ENCODE data around the gene HOMER2. TPM values are rescaled to one million over a fixed set of nuclear protein-coding genes. Genes with fewer than 3 reads are reported as not detected.
A peak's percentile ranks its signal among the peaks of the same experiment; 100 is the strongest.

The HOMER2 gene
- total and polyA plus RNA-seq, 2 of the 4 experiments (the other 2 are of a cell fraction), result 0.54 to 0.79 TPM

DNA sequence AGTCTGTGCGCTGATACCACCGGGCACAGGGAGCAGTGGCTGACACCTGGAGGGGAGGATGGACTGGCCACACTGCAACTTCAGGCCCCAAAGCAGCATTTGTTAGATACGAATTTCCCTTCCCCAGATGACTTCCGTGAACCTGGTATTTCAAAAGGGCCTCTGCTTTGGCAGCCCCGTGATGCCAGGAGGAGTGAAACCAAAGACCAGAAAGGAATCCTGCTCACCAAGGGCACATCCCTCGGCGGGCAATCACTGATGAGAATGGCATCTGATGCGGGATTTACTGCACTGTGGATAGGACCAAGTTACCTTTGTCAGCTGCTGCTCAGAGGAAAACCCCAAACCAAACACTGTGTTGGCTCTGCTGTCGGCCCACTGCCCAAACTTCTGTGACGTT lies 77.6 kb downstream of the HOMER2 start:
- no peak overlapping the region for H3K14ac ChIP-seq (replicated peaks; ENCODE audit: low read depth, low read length)
- POLR2A ChIA-PET (ENCODE audit: unreplicated experiment), result no interaction called here
- H2BK120ac ChIP-seq (ENCODE audit: low read depth, low read length), result peak overlapping the region; percentile 41; the same call in 1 of the 2 replicates
- dilution Hi-C loops (cut with HindIII; ENCODE audit: low sequenced_read_pairs, unreplicated experiment), result no loop called here
- DNase-seq, result no peak
- H3K4me1 ChIP-seq (ENCODE audit: control insufficient read depth, insufficient read depth, low read length), result 0 out of 2 replicates have a peak, but pooled peaks cover 1% of the 10 kb centered on the region
- no peak overlapping the region for H3K9ac ChIP-seq (ENCODE audit: low read depth, low read length)
- H2BK15ac ChIP-seq (ENCODE audit: low read depth, low read length), result peak overlapping the region; percentile 9; the same call in 1 of the 3 replicates
- no peaks in the 10 kb centered on the region for H3K79me1 ChIP-seq (ENCODE audit: low read depth in 1 of 2, low read length in 2 of 2)
- no peak overlapping the region for H2AK9ac ChIP-seq (replicated peaks; ENCODE audit: low read depth, low read length, poor library complexity)
- ATAC-seq (ENCODE audit: low read depth), result no peak
- in situ Hi-C loops (cut with MboI; ENCODE audit: low sequenced_read_pairs), result no loop called here
- CTCF ChIA-PET, result no interaction called here
- no peak overlapping the region for H3K18ac ChIP-seq (ENCODE audit: low read depth, low read length)
- no peak overlapping the region for H3K23ac ChIP-seq (ENCODE audit: low read depth, low read length)
- H3K36me3 ChIP-seq (ENCODE audit: control insufficient read depth, insufficient read depth, low read length), result no peaks in the 10 kb centered on the region
- H3K9me3 ChIP-seq (ENCODE audit: control insufficient read depth, insufficient read depth, low read length), result no peaks in the 10 kb centered on the region
- no TSS peak for BruUV-seq (replicated peaks)
- no peak for TF ChIP-seq RAD21 (IDR thresholded peaks at IDR 0.05; ENCODE audit: low read length)
- TF ChIP-seq, protein P1, sequence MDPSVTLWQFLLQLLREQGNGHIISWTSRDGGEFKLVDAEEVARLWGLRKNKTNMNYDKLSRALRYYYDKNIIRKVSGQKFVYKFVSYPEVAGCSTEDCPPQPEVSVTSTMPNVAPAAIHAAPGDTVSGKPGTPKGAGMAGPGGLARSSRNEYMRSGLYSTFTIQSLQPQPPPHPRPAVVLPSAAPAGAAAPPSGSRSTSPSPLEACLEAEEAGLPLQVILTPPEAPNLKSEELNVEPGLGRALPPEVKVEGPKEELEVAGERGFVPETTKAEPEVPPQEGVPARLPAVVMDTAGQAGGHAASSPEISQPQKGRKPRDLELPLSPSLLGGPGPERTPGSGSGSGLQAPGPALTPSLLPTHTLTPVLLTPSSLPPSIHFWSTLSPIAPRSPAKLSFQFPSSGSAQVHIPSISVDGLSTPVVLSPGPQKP (IDR thresholded peaks at IDR 0.05; ENCODE audit: borderline replicate concordance, low read depth, low read length), result no peak
- no peak for TF ChIP-seq POLR2A (IDR thresholded peaks at IDR 0.05; ENCODE audit: low read depth, low read length)
- TF ChIP-seq, protein P2, sequence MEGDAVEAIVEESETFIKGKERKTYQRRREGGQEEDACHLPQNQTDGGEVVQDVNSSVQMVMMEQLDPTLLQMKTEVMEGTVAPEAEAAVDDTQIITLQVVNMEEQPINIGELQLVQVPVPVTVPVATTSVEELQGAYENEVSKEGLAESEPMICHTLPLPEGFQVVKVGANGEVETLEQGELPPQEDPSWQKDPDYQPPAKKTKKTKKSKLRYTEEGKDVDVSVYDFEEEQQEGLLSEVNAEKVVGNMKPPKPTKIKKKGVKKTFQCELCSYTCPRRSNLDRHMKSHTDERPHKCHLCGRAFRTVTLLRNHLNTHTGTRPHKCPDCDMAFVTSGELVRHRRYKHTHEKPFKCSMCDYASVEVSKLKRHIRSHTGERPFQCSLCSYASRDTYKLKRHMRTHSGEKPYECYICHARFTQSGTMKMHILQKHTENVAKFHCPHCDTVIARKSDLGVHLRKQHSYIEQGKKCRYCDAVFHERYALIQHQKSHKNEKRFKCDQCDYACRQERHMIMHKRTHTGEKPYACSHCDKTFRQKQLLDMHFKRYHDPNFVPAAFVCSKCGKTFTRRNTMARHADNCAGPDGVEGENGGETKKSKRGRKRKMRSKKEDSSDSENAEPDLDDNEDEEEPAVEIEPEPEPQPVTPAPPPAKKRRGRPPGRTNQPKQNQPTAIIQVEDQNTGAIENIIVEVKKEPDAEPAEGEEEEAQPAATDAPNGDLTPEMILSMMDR (conservative IDR thresholded peaks at IDR 0.05; ENCODE audit: low read depth, low read length), result no peak
- no peak for TF ChIP-seq MAFK (IDR thresholded peaks at IDR 0.05; ENCODE audit: low read depth, low read length)
- TF ChIP-seq BHLHE40 (IDR thresholded peaks at IDR 0.05; ENCODE audit: low read depth, low read length), result no peak
- no peak for TF ChIP-seq MAZ (IDR thresholded peaks at IDR 0.05; ENCODE audit: borderline replicate concordance, low read depth, low read length)
- no peak for TF ChIP-seq NFE2L2 (IDR thresholded peaks at IDR 0.05; ENCODE audit: low read depth, low read length)
- TF ChIP-seq MXI1 (IDR thresholded peaks at IDR 0.05; ENCODE audit: borderline replicate concordance, low read depth, low read length), result no peak
- no peak for TF ChIP-seq CEBPB (IDR thresholded peaks at IDR 0.05; ENCODE audit: low read depth, low read length)
- TF ChIP-seq RCOR1 (IDR thresholded peaks at IDR 0.05; ENCODE audit: insufficient replicate concordance, low read length), result no peak
- TF ChIP-seq RFX5 (IDR thresholded peaks at IDR 0.05; ENCODE audit: low read depth, low read length), result no peak
- TF ChIP-seq CHD1 (IDR thresholded peaks at IDR 0.05; ENCODE audit: low read depth, low read length), result no peak
- no peak for TF ChIP-seq SMC3 (IDR thresholded peaks at IDR 0.05; ENCODE audit: low read depth, low read length)
- TF ChIP-seq, protein P3, sequence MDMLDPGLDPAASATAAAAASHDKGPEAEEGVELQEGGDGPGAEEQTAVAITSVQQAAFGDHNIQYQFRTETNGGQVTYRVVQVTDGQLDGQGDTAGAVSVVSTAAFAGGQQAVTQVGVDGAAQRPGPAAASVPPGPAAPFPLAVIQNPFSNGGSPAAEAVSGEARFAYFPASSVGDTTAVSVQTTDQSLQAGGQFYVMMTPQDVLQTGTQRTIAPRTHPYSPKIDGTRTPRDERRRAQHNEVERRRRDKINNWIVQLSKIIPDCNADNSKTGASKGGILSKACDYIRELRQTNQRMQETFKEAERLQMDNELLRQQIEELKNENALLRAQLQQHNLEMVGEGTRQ (IDR thresholded peaks at IDR 0.05; ENCODE audit: low read depth, low read length), result no peak
- H2AFZ ChIP-seq (replicated peaks; ENCODE audit: low read length, poor library complexity), result peak overlapping the region; percentile 35
- peak overlapping the region; percentile 61; the same call in 1 of the 2 replicates for H2BK20ac ChIP-seq (ENCODE audit: low read depth, low read length)
- H3K4me3 ChIP-seq (ENCODE audit: insufficient read depth, low read depth, low read length), result no peak overlapping the region
- H3K4ac ChIP-seq (ENCODE audit: low read depth, low read length), result peak overlapping the region; percentile 24; the same call in 1 of the 2 replicates
- peaks cover 4% of the 10 kb centered on the region; the same call in 1 of the 2 replicates for H3K9me1 ChIP-seq (ENCODE audit: insufficient read depth, low read length)
- H3K27ac ChIP-seq (ENCODE audit: insufficient read depth, low read length), result no peak overlapping the region
- no peak overlapping the region for H3K56ac ChIP-seq (ENCODE audit: extremely low read depth, insufficient read depth, low read length)
- no peak overlapping the region for H4K8ac ChIP-seq (ENCODE audit: low read depth in 2 of 2, low read length in 2 of 2)
- H2AK5ac ChIP-seq (ENCODE audit: low read depth, low read length), result peak overlapping the region; percentile 53; the same call in 1 of the 2 replicates
- intact Hi-C loops (cut with micrococcal nuclease), result no loop called here
- peak overlapping the region; percentile 5; the same call in 1 of the 2 replicates for H4K91ac ChIP-seq (ENCODE audit: insufficient read depth, low read depth, low read length)
- H2BK5ac ChIP-seq (ENCODE audit: low read depth, low read length, poor library complexity, severe bottlenecking), result no peak overlapping the region
- no peaks in the 10 kb centered on the region for H3K27me3 ChIP-seq (ENCODE audit: control insufficient read depth, insufficient read depth, low read length)
- H4K5ac ChIP-seq (ENCODE audit: low read depth, low read length), result no peak overlapping the region
- no CpG with 5 or more reads among the region's 10 CpGs for WGBS, 2 experiments (ENCODE audit: extremely low coverage in 2 of 2, insufficient read length in 1 of 2)
- no peak overlapping the region for H3K4me2 ChIP-seq (ENCODE audit: low read depth, low read length)
- no peaks in the 10 kb centered on the region for H4K20me1 ChIP-seq (ENCODE audit: insufficient read depth, low read length)
